Smooth muscle cell (in vitro differentiated cells): ENCODE results near the gene MAD1L1. TPM values are rescaled to one million over a fixed set of nuclear protein-coding genes. Genes with fewer than 3 reads are reported as not detected.

Experiments
- DNase-seq: peaks from one replicate; lab custom pipeline; 2025; ENCODE audit not compliant: unreplicated experiment; lab: John Stamatoyannopoulos, UW
- H2AFZ ChIP-seq: fragments of 200-600 bp; sonication (generic); 2 replicates; pipeline ENCODE4 v1.6.0; 2016; ENCODE audit warnings: antibody characterized with exemption, low read depth, mild to moderate bottlenecking
- H3F3A ChIP-seq: fragments of 200-600 bp; sonication (generic); 2 replicates; pipeline ENCODE4 v1.6.0; 2017; ENCODE audit warnings: antibody characterized with exemption, low read depth
- H3K27ac ChIP-seq: fragments of 200-600 bp; sonication (generic); 2 replicates; pipeline ENCODE4 v1.5.1; 2016; ENCODE audit warnings: low read depth, mild to moderate bottlenecking
- H3K27me3 ChIP-seq: fragments of 200-600 bp; sonication (generic); 2 replicates; pipeline ENCODE4 v1.6.1; 2016; ENCODE audit warnings: low read depth, mild to moderate bottlenecking
- H3K36me3 ChIP-seq: fragments of 200-600 bp; sonication (generic); 2 replicates; pipeline ENCODE4 v1.5.1; 2016; ENCODE audit warnings: low read depth
- H3K4me1 ChIP-seq: fragments of 200-600 bp; sonication (generic); 2 replicates; pipeline ENCODE4 v1.5.1; 2016; ENCODE audit warnings: low read depth
- H3K4me2 ChIP-seq: fragments of 200-600 bp; sonication (generic); 2 replicates; pipeline ENCODE4 v1.6.0; 2016; ENCODE audit warnings: mild to moderate bottlenecking
- H3K4me3 ChIP-seq: fragments of 200-600 bp; sonication (generic); 2 replicates; pipeline ENCODE4 v1.5.1; 2016; ENCODE audit warnings: mild to moderate bottlenecking
- H3K79me2 ChIP-seq: fragments of 200-600 bp; sonication (generic); 2 replicates; pipeline ENCODE4 v1.6.0; 2016; ENCODE audit warnings: low read depth, mild to moderate bottlenecking
- H3K9ac ChIP-seq: fragments of 200-600 bp; sonication (generic); 2 replicates; pipeline ENCODE4 v1.6.0; 2016; ENCODE audit warnings: low read depth
- H3K9me3 ChIP-seq: fragments of 200-600 bp; sonication (generic); replicated peaks from 2 replicates; pipeline ENCODE4 v1.5.1; 2016; ENCODE audit warnings: low read depth
- H4K20me1 ChIP-seq: fragments of 200-600 bp; sonication (generic); 2 replicates; pipeline ENCODE4 v1.6.0; 2016; ENCODE audit warnings: low read depth
- CTCF ChIP-seq: fragments of 200-600 bp; sonication (generic); IDR thresholded peaks from 2 replicates; pipeline ENCODE4 v1.5.1; 2017; ENCODE audit warnings: borderline replicate concordance, mild to moderate bottlenecking, antibody characterized with exemption; ENCODE audit not compliant: insufficient read depth, poor library complexity, severe bottlenecking
- WGBS: methylation state at CpG from one replicate; pipeline ENCODE4 v1.1.7; 2016; ENCODE audit warnings: low lambda C conversion rate; 5-methylcytosine and 5-hydroxymethylcytosine counted together
- polyA plus RNA-seq: library from polyadenylated mRNA; unstranded; fragments of >200 nt; fragmentation: Nextera tagmentation; extraction: Ambion mirVana; gene quantifications from 2 replicates; pipeline ENCODE4 v1.2.1, GENCODE V29; 2016
- total RNA-seq: library from RNA; depleted of rRNA; stranded (reverse); fragments of >200 nt; gene quantifications from 2 replicates; pipeline ENCODE4 v1.2.3, GENCODE V29; 2014

The MAD1L1 gene
- total and polyA plus RNA-seq, 2 experiments from 2014 or later: 33.4 to 60.7 TPM

GRCh38 chr7:2280424-2280823 is 47.7 kb upstream of the MAD1L1 start:
- H3F3A ChIP-seq: no peaks in the 10 kb centered on the region
- peaks cover 56% of the 10 kb centered on the region for H4K20me1 ChIP-seq
- no peak overlapping the region for H2AFZ ChIP-seq
- H3K9ac ChIP-seq: no peak overlapping the region
- TF ChIP-seq CTCF: no peak
- peaks cover 4% of the 10 kb centered on the region for H3K79me2 ChIP-seq
- no peaks in the 10 kb centered on the region for H3K27me3 ChIP-seq
- H3K4me3 ChIP-seq: no peak overlapping the region
- no peak overlapping the region for H3K4me2 ChIP-seq
- WGBS: 95% methylated on average over 2 of the region's 2 CpGs
- H3K27ac ChIP-seq: no peak overlapping the region
- no peaks in the 10 kb centered on the region for H3K4me1 ChIP-seq
- no peaks in the 10 kb centered on the region for H3K9me3 ChIP-seq
- no peaks in the 10 kb centered on the region for H3K36me3 ChIP-seq
- DNase-seq: no peak

- H3F3A ChIP-seq: no peaks in the 10 kb centered on the region
- no peaks in the 10 kb centered on the region for H3K27me3 ChIP-seq
- no peak overlapping the region for H2AFZ ChIP-seq
- peaks cover 54% of the 10 kb centered on the region for H4K20me1 ChIP-seq
- no peaks in the 10 kb centered on the region for H3K36me3 ChIP-seq
- no peak overlapping the region for H3K4me2 ChIP-seq
- H3K4me1 ChIP-seq: no peaks in the 10 kb centered on the region
- DNase-seq: no peak
- H3K9ac ChIP-seq: no peak overlapping the region
- no peak overlapping the region for H3K4me3 ChIP-seq
- H3K79me2 ChIP-seq: peaks cover 4% of the 10 kb centered on the region
- 76% methylated on average over 4 of the region's 4 CpGs for WGBS
- H3K27ac ChIP-seq: no peak overlapping the region
- H3K9me3 ChIP-seq: no peaks in the 10 kb centered on the region
- TF ChIP-seq CTCF: no peak
These were observed 47.2 kb upstream of the MAD1L1 start for GRCh38 chr7:2279896-2280295.

- Histone ChIP-seq H3F3A (no peaks in the 10 kb centered on the region), H3K4me3 (no peak overlapping the region), H3K79me2 (peaks cover 4% of the 10 kb centered on the region), H2AFZ (no peak overlapping the region), H3K27me3 (no peaks in the 10 kb centered on the region), H3K4me1 (no peaks in the 10 kb centered on the region), H3K27ac (no peak overlapping the region), H3K9me3 (no peaks in the 10 kb centered on the region), H3K36me3 (no peaks in the 10 kb centered on the region), H4K20me1 (peaks cover 39% of the 10 kb centered on the region), H3K4me2 (no peak overlapping the region), H3K9ac (no peak overlapping the region)
- TF ChIP-seq CTCF: no peak
- no peak for DNase-seq
- WGBS: 95% methylated on average over 11 of the region's 11 CpGs
These were observed 45.3 kb upstream of the MAD1L1 start for GRCh38 chr7:2278026-2278425.

GRCh38 chr7:2276107-2276506 is 43.4 kb upstream of the MAD1L1 start:
- no peak overlapping the region for H3K4me2 ChIP-seq
- no peak overlapping the region for H3K9ac ChIP-seq
- no peak for DNase-seq
- TF ChIP-seq CTCF: no peak
- H3K4me3 ChIP-seq: no peak overlapping the region
- H3K9me3 ChIP-seq: no peaks in the 10 kb centered on the region
- no peak overlapping the region for H3K27ac ChIP-seq
- H3K79me2 ChIP-seq: peaks cover 4% of the 10 kb centered on the region
- no peaks in the 10 kb centered on the region for H3K27me3 ChIP-seq
- H3K4me1 ChIP-seq: no peaks in the 10 kb centered on the region
- 92% methylated on average over 18 of the region's 18 CpGs for WGBS
- H4K20me1 ChIP-seq: peaks cover 23% of the 10 kb centered on the region
- no peaks in the 10 kb centered on the region for H3F3A ChIP-seq
- H3K36me3 ChIP-seq: no peaks in the 10 kb centered on the region
- no peak overlapping the region for H2AFZ ChIP-seq
